Fibroblast of lung (primary cell): ENCODE results near the gene C9orf50.

Source experiments
- CTCF ChIP-seq, 2 donors: IDR thresholded peaks in 1 of 2; conservative IDR thresholded peaks in 1 of 2; 1 replicate in 1 of 2; 2 replicates in 1 of 2; pipeline ENCODE4 v1.5.1; 2011 to 2012; ENCODE audit warnings: low read length in 2 of 2, control low read depth in 1 of 2, inconsistent platforms in 1 of 2, low read depth in 1 of 2, mild to moderate bottlenecking in 1 of 2
- EZH2 ChIP-seq: IDR thresholded peaks from 2 replicates; pipeline ENCODE4 v1.5.1; 2012; ENCODE audit warnings: low read length, control low read depth, mild to moderate bottlenecking; ENCODE audit errors: missing control alignments

DNA sequence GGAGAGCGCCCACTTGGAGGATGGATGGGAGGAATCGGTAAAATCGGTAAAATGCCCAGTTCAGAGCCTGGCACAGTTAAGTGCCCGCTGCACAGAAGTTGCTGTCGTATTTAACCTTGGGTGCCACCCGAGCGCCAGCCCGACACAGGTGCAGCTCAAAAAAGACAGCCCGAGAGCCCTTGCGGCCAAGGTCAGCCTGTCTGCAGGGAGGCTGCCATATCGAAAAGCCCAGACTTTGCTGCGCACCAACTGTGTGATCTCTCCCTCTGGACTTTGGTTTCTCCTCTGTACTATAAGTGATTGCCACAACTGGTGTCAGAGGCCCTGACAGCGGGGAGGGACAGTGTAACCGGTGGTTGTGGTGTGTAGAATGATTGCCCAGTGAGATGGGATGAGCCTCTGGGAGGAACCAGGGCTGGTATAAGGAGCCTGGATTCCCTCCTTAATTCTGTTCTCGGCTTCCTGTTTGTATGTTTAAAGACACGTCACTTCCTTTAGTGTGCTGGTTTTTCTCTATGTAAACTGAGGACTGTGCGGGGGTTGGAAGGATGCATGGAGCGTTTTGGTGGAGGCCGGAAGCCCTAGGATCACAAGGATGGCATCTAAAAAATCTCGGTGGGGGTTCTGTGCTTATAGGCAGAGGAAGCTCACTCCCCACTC is 5.9 kb upstream of the C9orf50 start:
- TF ChIP-seq CTCF (conservative IDR thresholded peaks at IDR 0.05 in 1 of 2, IDR thresholded peaks at IDR 0.05 in 1 of 2; ENCODE audit: low read depth in 1 of 2, low read length in 2 of 2) (no peak), EZH2 (no peak)
